Measurements from ENCODE around the gene ROBO1. TPM values are rescaled to one million over a fixed set of nuclear protein-coding genes. Genes with fewer than 3 reads are reported as not detected.

ROBO1 gene
- total RNA-seq, 1 experiment from 2014 or later = 35.5 TPM

GRCh38 chr3:78858910-78859309, 908.9 kb downstream of the ROBO1 start:
- intact Hi-C loops (cut with micrococcal nuclease) = loop anchor here (5.0 kb wide), 1 partner anchor 192 kb away; no protein-coding TSS in a partner anchor

GRCh38 chr3:78858174-78858573, 909.6 kb downstream of the ROBO1 start:
- Histone ChIP-seq H3F3A (ENCODE audit: low read length, unreplicated experiment) (no peaks in the 10 kb centered on the region), H3K4me2 (ENCODE audit: low read length) (no peak overlapping the region), H3K4me3 (ENCODE audit: low read length) (no peak overlapping the region), H3K4me1 (ENCODE audit: insufficient read depth, low read length) (no peaks in the 10 kb centered on the region), H2AFZ (ENCODE audit: low read length) (no peak overlapping the region), H4K20me1 (ENCODE audit: low read length) (no peaks in the 10 kb centered on the region), H3K79me2 (ENCODE audit: low read length) (no peaks in the 10 kb centered on the region), H3K27me3 (ENCODE audit: low read length) (no peaks in the 10 kb centered on the region), H3K27ac (ENCODE audit: low read length) (no peak overlapping the region), H3K9me2 (replicated peaks; ENCODE audit: low read length) (no peaks in the 10 kb centered on the region), H3K9me3 (ENCODE audit: low read length) (no peaks in the 10 kb centered on the region), H3K36me3 (ENCODE audit: low read depth, low read length) (no peaks in the 10 kb centered on the region), H3K9ac (ENCODE audit: low read length) (no peak overlapping the region)
- no peak for TF ChIP-seq EZH2 (IDR thresholded peaks at IDR 0.05; ENCODE audit: low read length, unreplicated experiment)
- no peak for TF ChIP-seq CTCF (conservative IDR thresholded peaks at IDR 0.05; ENCODE audit: low read depth, low read length)
- TF ChIP-seq EZH2phosphoT487 (IDR thresholded peaks at IDR 0.05; ENCODE audit: borderline replicate concordance, low read length) = no peak
- POLR2A ChIA-PET (ENCODE audit: unreplicated experiment) = no interaction called here
- intact Hi-C loops (cut with micrococcal nuclease) = loop anchor here (5.0 kb wide), 1 partner anchor 191 kb away; no protein-coding TSS in a partner anchor
- BruUV-seq (replicated peaks) = no TSS peak
- CTCF ChIA-PET = interaction anchor here (0.7 kb wide), 1 partner anchor 134 kb away, joined by 7 read pairs; no protein-coding TSS in a partner anchor
- DNase-seq (peak; percentile 29), ATAC-seq (peak; percentile 71)

More at GRCh38 chr3:78858910-78859309, 908.9 kb downstream of the ROBO1 start:
- ATAC-seq (no peak), DNase-seq (no peak)
- Histone ChIP-seq H3F3A (ENCODE audit: low read length, unreplicated experiment) (no peaks in the 10 kb centered on the region), H3K9ac (ENCODE audit: low read length) (no peak overlapping the region), H3K4me3 (ENCODE audit: low read length) (no peak overlapping the region), H3K4me2 (ENCODE audit: low read length) (no peak overlapping the region), H3K9me3 (ENCODE audit: low read length) (no peaks in the 10 kb centered on the region), H3K36me3 (ENCODE audit: low read depth, low read length) (no peaks in the 10 kb centered on the region), H3K4me1 (ENCODE audit: insufficient read depth, low read length) (no peaks in the 10 kb centered on the region), H2AFZ (ENCODE audit: low read length) (no peak overlapping the region), H3K9me2 (replicated peaks; ENCODE audit: low read length) (no peaks in the 10 kb centered on the region), H3K27ac (ENCODE audit: low read length) (no peak overlapping the region), H3K79me2 (ENCODE audit: low read length) (no peaks in the 10 kb centered on the region), H4K20me1 (ENCODE audit: low read length) (no peaks in the 10 kb centered on the region), H3K27me3 (ENCODE audit: low read length) (no peaks in the 10 kb centered on the region)
- ChIA-PET CTCF (interaction anchor here (0.7 kb wide), 1 partner anchor 133 kb away, joined by 7 read pairs; no protein-coding TSS in a partner anchor), POLR2A (ENCODE audit: unreplicated experiment) (no interaction called here)
- no peak for TF ChIP-seq EZH2phosphoT487 (IDR thresholded peaks at IDR 0.05; ENCODE audit: borderline replicate concordance, low read length)
- TF ChIP-seq CTCF (conservative IDR thresholded peaks at IDR 0.05; ENCODE audit: low read depth, low read length) = no peak
- no peak for TF ChIP-seq EZH2 (IDR thresholded peaks at IDR 0.05; ENCODE audit: low read length, unreplicated experiment)
- BruUV-seq (replicated peaks) = no TSS peak

GRCh38 chr3:78857494-78858111, 910.2 kb downstream of the ROBO1 start:
- H3K9me2 ChIP-seq (replicated peaks; ENCODE audit: low read length) = no peaks in the 10 kb centered on the region
- DNase-seq = peak; percentile 63
- CTCF ChIA-PET = no interaction called here
- H4K20me1 ChIP-seq (ENCODE audit: low read length) = no peaks in the 10 kb centered on the region
- intact Hi-C loops (cut with micrococcal nuclease) = loop anchor here (1.0 to 5.0 kb wide), 4 partner anchors 131 to 190 kb away; no protein-coding TSS in a partner anchor
- no peaks in the 10 kb centered on the region for H3K4me1 ChIP-seq (ENCODE audit: insufficient read depth, low read length)
- no peaks in the 10 kb centered on the region for H3K27me3 ChIP-seq (ENCODE audit: low read length)
- H3K79me2 ChIP-seq (ENCODE audit: low read length) = no peaks in the 10 kb centered on the region
- TF ChIP-seq EZH2 (IDR thresholded peaks at IDR 0.05; ENCODE audit: low read length, unreplicated experiment) = no peak
- peak; percentile 80 for TF ChIP-seq CTCF (conservative IDR thresholded peaks at IDR 0.05; ENCODE audit: low read depth, low read length)
- no peak for TF ChIP-seq EZH2phosphoT487 (IDR thresholded peaks at IDR 0.05; ENCODE audit: borderline replicate concordance, low read length)
- no peak overlapping the region for H2AFZ ChIP-seq (ENCODE audit: low read length)
- peak; percentile 88 for ATAC-seq
- H3K9ac ChIP-seq (ENCODE audit: low read length) = no peak overlapping the region
- H3K36me3 ChIP-seq (ENCODE audit: low read depth, low read length) = no peaks in the 10 kb centered on the region
- POLR2A ChIA-PET (ENCODE audit: unreplicated experiment) = no interaction called here
- BruUV-seq (replicated peaks) = no TSS peak
- H3K4me3 ChIP-seq (ENCODE audit: low read length) = no peak overlapping the region
- no peak overlapping the region for H3K4me2 ChIP-seq (ENCODE audit: low read length)
- H3K9me3 ChIP-seq (ENCODE audit: low read length) = no peaks in the 10 kb centered on the region
- H3F3A ChIP-seq (ENCODE audit: low read length, unreplicated experiment) = no peaks in the 10 kb centered on the region
- H3K27ac ChIP-seq (ENCODE audit: low read length) = no peak overlapping the region

Data from PC-3 (cell line).